Immature natural killer cell (primary cell): ENCODE measurements around the gene STARD9. TPM values are rescaled to one million over a fixed set of nuclear protein-coding genes. Genes with fewer than 3 reads are reported as not detected.

Experiments
- DNase-seq, 3 donors: peaks; one replicate each; pipeline ENCODE4 v3.0.0; 2022; ENCODE audit warnings: mixed read lengths in 1 of 3
- H3K27ac Mint-ChIP-seq, 6 donors: one replicate each; pipeline ENCODE4 v1.8.0; 2020; ENCODE audit warnings: mixed read lengths in 6 of 6, mild to moderate bottlenecking in 5 of 6, inconsistent platforms in 4 of 6, moderate library complexity in 3 of 6
- H3K27me3 Mint-ChIP-seq, 3 donors: one replicate each; pipeline ENCODE4 v1.8.0; 2020 to 2021; ENCODE audit warnings: low read depth in 3 of 3, mild to moderate bottlenecking in 3 of 3, mixed read lengths in 3 of 3, moderate library complexity in 3 of 3, inconsistent platforms in 1 of 3
- H3K36me3 Mint-ChIP-seq, 3 donors: one replicate each; pipeline ENCODE4 v1.8.0; 2020; ENCODE audit warnings: mixed read lengths in 3 of 3, inconsistent platforms in 2 of 3, mild to moderate bottlenecking in 2 of 3
- H3K4me1 Mint-ChIP-seq, 2 donors: one replicate each; pipeline ENCODE4 v1.8.0; 2020; ENCODE audit warnings: inconsistent platforms in 2 of 2, mild to moderate bottlenecking in 2 of 2, mixed read lengths in 2 of 2, moderate library complexity in 1 of 2
- H3K4me3 Mint-ChIP-seq, 5 donors: one replicate each; pipeline ENCODE4 v1.8.0; 2020; ENCODE audit warnings: mild to moderate bottlenecking in 5 of 5, mixed read lengths in 5 of 5, inconsistent platforms in 3 of 5, moderate library complexity in 3 of 5
- H3K9me3 Mint-ChIP-seq, 6 donors: one replicate each; pipeline ENCODE4 v1.8.0; 2020; ENCODE audit warnings: mild to moderate bottlenecking in 6 of 6, mixed read lengths in 6 of 6, inconsistent platforms in 4 of 6, moderate library complexity in 3 of 6
- polyA plus RNA-seq, 3 donors: library from polyadenylated mRNA; unstranded; fragments of 300-500 nt; fragmentation: Illumina TruSeq; gene quantifications; one replicate each; pipeline ENCODE4 v1.2.3, GENCODE V29; 2021

Gene STARD9
- polyA plus RNA-seq, 3 donors from 2014 or later = 1.1 to 2.3 TPM; not detected in 1

DNA sequence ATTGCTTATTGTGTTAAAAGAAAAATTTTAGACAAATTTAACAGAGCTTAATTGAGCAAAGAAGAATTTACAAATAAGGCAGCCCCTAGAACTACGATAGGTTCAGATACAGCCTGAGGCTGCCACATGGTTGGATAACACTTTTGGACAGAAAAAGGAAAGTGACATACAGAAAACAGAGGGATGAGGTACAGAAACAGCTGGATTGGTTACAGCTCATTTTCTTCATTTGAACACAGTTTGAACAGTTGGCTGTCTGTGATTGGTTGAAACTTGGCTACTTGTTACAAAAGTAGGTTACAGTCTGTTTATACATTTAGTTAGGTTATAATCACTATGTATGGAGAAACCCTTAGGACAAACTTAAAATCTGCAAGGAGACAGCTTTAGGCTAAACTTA lies 46.0 kb downstream of the STARD9 start:
- Mint-ChIP-seq H3K27me3 (peaks cover 0 to 4% (median 0%) of the 10 kb centered on the region in 3 donors), H3K4me3 (no peak overlapping the region), H3K4me1 (peaks cover 8 to 12% of the 10 kb centered on the region in 2 donors), H3K27ac (peak overlapping the region in 1 of 6 donors; percentile 75), H3K36me3 (peaks cover 0 to 5% (median 3%) of the 10 kb centered on the region in 3 donors), H3K9me3 (no peaks in the 10 kb centered on the region)
- DNase-seq = no peak

DNA sequence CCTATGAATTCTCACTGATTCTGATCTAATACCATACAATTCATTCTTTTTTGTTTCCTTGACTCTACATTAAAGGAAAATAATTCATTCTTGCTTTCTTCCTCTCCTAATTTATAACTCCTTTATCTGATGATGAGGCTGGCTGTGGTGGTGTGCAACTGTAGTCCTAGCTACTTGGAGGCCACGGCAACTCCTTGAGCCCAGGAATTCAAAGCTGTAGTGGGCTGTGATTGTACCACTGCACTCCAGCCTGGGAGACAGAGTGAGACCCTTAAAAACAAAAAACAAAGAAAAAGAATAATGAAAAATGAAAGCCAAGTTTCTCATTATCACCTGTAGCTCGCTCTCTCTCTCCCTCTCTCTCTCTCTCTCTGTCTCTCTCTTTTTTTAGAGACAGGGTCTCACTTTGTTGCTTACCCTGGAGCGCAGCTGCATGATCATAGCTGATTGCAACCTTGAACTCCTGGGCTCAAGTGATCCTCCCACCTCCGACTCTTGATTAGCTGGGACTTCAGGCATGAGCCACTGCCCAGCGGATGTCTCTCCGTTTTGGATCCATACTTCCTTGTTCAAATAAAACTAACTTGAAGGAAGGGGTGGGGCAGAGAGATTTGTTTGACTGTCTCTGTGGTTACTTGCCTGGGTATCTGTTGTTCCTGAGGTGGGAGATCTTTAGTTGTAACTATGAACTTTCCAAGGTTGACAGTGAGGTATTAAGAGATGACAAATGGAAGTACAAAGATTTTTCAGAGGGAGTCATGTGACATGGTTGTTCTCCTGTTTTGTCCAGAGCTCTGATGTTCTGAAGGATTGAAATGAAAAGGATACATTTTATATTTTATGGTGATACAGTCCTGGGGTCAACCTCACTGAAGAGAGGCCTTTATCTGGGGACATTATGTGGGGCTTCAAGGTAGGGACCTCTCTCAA lies 46.9 kb downstream of the STARD9 start:
- no peak for DNase-seq
- Mint-ChIP-seq H3K4me3 (no peak overlapping the region), H3K4me1 (peaks cover 8 to 12% of the 10 kb centered on the region in 2 donors), H3K9me3 (no peaks in the 10 kb centered on the region), H3K36me3 (peaks cover 0 to 5% (median 3%) of the 10 kb centered on the region in 3 donors), H3K27me3 (peaks cover 0 to 4% (median 0%) of the 10 kb centered on the region in 3 donors), H3K27ac (peak overlapping the region in 1 of 6 donors; percentile 12)

DNA sequence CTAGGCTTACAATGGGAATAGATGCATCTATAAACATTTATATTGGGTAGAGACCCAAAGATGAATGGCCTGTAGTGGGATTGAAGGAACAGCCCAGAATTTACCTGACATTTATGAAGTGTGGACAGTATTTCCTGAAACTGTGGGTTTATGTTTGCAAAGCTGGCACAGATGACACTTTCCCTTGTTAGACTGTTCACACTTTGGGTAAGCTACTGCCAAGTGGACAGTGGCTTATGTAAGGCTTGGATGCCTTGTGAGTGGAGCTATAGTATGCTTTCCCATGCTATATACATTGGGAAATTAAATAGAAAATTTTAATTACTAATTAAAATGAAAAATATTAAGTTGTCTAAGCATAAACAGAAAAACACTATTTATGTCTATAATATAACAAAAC lies 48.5 kb downstream of the STARD9 start:
- Mint-ChIP-seq H3K4me3 (no peak overlapping the region), H3K27me3 (peaks cover 0 to 4% (median 0%) of the 10 kb centered on the region in 3 donors), H3K9me3 (no peaks in the 10 kb centered on the region), H3K4me1 (peaks cover 8 to 17% of the 10 kb centered on the region in 2 donors), H3K27ac (no peak overlapping the region), H3K36me3 (peaks cover 0 to 5% (median 0%) of the 10 kb centered on the region in 3 donors)
- no peak for DNase-seq

DNA sequence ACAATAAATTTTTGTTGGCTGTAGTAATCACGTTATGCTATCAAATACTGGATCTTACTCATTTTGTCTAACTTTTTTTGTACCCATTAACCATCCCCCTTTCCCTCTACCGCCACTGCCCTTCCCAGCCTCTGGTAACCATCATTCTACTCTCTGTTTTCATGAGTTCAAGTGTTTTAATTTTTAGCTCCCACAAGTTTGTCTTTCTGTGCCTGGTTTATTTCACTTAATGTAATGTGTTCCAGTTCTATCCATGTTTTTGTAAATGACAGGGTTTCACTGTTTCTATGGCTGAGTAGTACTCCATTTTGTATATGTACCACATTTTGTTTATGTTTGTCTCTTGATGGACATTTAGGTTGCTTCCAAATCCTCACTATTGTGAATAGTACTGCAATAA lies 52.1 kb downstream of the STARD9 start:
- Mint-ChIP-seq H3K36me3 (peaks cover 0 to 5% (median 4%) of the 10 kb centered on the region in 3 donors), H3K9me3 (no peaks in the 10 kb centered on the region), H3K27ac (peak overlapping the region in 1 of 6 donors; percentile 19), H3K4me3 (no peak overlapping the region), H3K4me1 (peaks cover 0 to 5% of the 10 kb centered on the region in 2 donors), H3K27me3 (peaks cover 0 to 4% (median 0%) of the 10 kb centered on the region in 3 donors)
- no peak for DNase-seq

DNA sequence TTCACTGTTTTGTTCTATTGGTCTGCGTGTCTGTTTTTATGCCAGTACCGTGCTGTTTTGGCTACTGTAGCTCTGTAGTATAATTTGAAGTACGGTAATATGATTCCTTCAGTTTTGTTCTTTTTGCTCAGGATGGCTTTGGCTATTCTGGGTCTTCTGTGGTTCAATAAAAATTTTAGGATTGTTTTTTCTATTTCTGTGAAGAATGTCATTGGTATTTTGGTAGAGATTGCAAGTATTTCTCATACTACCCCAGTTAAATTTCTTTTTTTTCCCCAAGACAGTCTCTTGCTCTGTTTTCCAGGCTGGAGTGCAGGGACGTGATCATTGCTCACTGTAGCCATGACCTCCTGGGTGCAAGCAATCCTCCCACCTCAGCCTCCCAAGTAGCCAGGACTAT lies 53.4 kb downstream of the STARD9 start:
- Mint-ChIP-seq H3K27me3 (peaks cover 0 to 4% (median 0%) of the 10 kb centered on the region in 3 donors), H3K27ac (peak overlapping the region in 1 of 6 donors; percentile 32)

DNA sequence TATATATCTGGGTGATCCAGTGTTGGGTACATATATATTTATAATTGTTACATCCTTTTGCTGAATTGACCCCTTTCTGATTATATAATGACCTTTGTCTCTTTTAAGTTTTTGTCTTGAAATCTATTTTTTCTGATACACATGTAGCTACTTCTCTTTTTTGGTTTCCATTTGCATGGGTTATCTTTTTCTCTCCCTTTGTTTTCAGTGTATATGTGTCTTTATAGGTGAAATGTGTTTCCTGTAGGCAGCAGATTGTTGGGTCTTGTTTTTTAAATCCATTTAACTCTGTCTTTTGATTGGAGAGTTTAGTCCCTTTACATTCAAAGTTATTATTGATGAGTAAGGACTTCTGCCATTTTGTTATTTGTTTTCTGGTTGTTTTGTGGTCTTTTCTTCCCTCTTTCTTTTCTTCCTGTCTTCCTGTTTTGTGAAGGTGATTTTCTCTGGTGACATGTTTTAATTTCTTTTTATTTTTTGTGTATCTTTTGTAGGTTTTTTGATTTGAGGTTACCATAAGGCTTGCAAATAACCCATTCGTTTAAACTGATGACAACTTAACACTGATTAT lies 56.8 kb downstream of the STARD9 start:
- peaks cover 0 to 14% (median 5%) of the 10 kb centered on the region in 3 donors for H3K36me3 Mint-ChIP-seq
- H3K27me3 Mint-ChIP-seq = no peaks in the 10 kb centered on the region
- peak overlapping the region in 1 of 6 donors; percentile 6 for H3K27ac Mint-ChIP-seq
- DNase-seq = no peak
- peaks cover 0 to 5% of the 10 kb centered on the region in 2 donors for H3K4me1 Mint-ChIP-seq
- no peaks in the 10 kb centered on the region for H3K9me3 Mint-ChIP-seq
- no peak overlapping the region for H3K4me3 Mint-ChIP-seq

More for the DNA sequence above, 53.4 kb downstream of the STARD9 start:
- no peaks in the 10 kb centered on the region for H3K9me3 Mint-ChIP-seq
- no peak for DNase-seq
- H3K4me1 Mint-ChIP-seq = peaks cover 0 to 5% of the 10 kb centered on the region in 2 donors
- peaks cover 0 to 7% (median 5%) of the 10 kb centered on the region in 3 donors for H3K36me3 Mint-ChIP-seq
- no peak overlapping the region for H3K4me3 Mint-ChIP-seq

DNA sequence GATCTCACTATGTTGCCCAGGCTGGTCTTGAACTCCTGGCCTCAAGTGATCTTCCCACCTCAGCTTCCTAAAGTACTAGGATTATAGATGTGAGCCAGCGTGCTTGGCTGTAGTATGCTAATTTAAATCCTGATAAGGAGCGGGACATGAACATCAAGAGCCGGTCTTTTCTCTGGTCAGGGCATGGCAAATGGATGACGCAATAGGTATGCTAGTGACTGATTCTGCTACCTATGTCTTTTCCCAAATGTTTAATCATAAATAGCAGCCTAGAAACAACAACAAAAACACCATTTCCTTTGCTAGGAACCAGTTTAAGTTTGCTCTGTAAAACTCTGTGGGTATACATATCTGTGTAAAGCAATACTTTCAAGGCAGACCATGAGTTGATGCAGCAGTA lies 64.7 kb downstream of the STARD9 start:
- H3K36me3 Mint-ChIP-seq = peaks cover 7 to 24% (median 7%) of the 10 kb centered on the region in 3 donors
- no peaks in the 10 kb centered on the region for H3K4me1 Mint-ChIP-seq
- no peak overlapping the region for H3K4me3 Mint-ChIP-seq
- no peak for DNase-seq
- H3K27ac Mint-ChIP-seq = no peak overlapping the region
- H3K27me3 Mint-ChIP-seq = no peaks in the 10 kb centered on the region
- H3K9me3 Mint-ChIP-seq = no peaks in the 10 kb centered on the region

DNA sequence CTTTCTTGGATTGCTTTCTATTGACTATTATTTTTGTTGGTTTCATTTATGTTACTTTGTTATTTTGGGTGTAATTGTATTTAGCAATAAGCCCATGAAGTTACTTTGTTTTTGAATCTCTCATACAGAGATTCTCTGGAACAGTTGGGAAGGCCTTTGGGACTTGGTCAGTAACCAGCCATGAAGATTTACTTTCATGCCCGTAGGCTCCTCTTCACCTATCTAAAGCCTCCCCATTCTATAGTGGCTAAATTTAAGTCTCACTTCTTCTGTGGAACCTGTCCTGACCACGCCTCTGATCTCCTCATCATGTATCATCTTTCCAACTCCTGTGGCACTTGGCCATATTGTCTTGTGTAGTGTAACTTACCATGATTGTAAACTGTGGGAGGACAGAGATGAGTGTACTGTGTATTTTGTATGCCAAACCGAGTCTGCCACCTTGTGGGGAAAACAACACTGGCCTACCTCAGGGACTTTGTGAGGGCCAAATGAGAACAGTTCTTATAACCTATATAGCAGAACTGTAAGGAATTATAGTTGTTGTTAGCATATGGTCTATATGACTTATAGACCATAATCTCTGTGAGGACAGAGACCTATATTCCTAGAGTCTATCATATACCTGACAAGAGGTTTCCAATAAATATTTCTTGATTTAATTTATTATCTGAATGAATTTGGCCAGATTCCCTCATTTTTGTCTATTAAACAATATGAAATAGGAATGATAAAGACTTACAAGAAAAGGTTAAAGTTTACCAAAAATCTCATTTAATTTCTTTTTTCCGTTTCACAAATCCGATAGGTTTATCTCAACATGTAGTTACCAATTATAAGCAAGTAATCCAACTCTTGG lies 75.0 kb downstream of the STARD9 start:
- Mint-ChIP-seq H3K27ac (peak overlapping the region in 2 of 6 donors; percentile 32 to 48), H3K4me1 (peaks cover 13 to 20% of the 10 kb centered on the region in 2 donors), H3K4me3 (no peak overlapping the region), H3K27me3 (peaks cover 0 to 3% (median 0%) of the 10 kb centered on the region in 3 donors), H3K36me3 (peaks cover 4 to 26% (median 4%) of the 10 kb centered on the region in 3 donors), H3K9me3 (no peaks in the 10 kb centered on the region)
- peak; percentile 54 to 61 (median 57) for DNase-seq

DNA sequence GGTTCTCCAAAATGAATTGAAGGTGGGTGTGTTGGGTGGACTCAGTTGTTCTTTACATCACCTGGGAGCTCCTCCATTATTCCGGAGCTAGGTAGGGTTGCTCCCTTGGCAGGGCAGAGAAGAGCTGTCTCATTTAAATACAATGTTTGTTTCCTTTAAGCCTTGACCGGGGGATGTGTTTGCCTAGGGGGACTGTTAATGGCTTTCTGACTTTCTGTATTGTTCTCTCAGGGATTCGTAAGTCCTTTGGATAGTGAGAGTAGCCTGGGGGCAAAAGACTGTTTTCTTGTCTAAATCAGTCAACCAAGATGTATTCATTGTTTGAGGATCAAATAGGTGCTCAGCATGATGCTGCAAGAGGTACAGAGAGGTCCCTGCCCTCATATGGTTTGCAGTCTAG lies 90.4 kb downstream of the STARD9 start:
- no peak for DNase-seq
- Mint-ChIP-seq H3K36me3 (peaks cover 16 to 60% (median 35%) of the 10 kb centered on the region in 3 donors), H3K4me3 (no peak overlapping the region), H3K9me3 (no peaks in the 10 kb centered on the region), H3K27me3 (no peaks in the 10 kb centered on the region), H3K4me1 (no peaks in the 10 kb centered on the region), H3K27ac (no peak overlapping the region)

DNA sequence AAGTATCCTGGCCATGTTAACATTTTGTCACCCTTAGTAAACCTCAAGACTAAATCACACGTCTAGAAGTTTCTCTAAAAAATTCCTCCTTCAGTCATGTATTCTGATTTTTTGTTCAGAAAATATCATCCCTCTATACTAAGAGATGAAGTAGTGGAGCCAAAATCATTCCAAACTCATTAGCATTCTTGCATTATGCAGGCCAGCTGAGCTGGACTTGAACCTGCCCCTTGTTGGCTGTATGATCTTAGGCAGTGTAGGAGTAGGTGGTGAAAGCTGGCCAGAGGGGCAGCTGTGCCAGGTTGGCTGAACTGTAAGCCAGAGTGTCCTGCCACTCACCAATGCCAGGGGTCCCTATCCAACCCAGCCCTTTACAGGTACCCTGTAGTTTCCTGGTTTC lies 92.4 kb downstream of the STARD9 start:
- DNase-seq = no peak
- no peak overlapping the region for H3K4me3 Mint-ChIP-seq

DNA sequence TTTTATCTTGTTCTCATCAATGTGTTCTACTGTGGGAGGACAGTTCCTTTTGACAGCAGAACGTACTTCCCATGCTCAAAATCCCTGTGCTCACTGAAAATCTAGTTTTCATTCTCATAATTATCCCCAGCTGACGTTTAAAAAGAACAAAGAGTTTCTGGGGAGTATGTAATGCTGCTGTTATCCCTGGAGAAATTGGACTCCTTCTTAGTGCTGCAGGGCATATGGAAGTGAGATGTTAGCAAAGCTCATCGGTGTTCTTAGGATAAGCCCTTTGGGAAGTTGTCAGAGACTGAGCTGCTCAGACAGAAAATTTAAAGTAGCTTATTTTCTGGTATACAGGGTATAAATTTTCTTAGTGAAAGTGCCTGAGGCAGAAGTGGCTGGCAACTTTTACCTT lies 95.0 kb downstream of the STARD9 start:
- Mint-ChIP-seq H3K36me3 (peaks cover 22 to 47% (median 37%) of the 10 kb centered on the region in 3 donors), H3K27ac (peak overlapping the region in 1 of 6 donors; percentile 1), H3K9me3 (no peaks in the 10 kb centered on the region), H3K4me1 (no peaks in the 10 kb centered on the region), H3K4me3 (no peak overlapping the region), H3K27me3 (no peaks in the 10 kb centered on the region)
- no peak for DNase-seq

More for the DNA sequence above, 92.4 kb downstream of the STARD9 start:
- Mint-ChIP-seq H3K27ac (no peak overlapping the region), H3K9me3 (no peaks in the 10 kb centered on the region), H3K36me3 (peaks cover 24 to 63% (median 33%) of the 10 kb centered on the region in 3 donors), H3K27me3 (no peaks in the 10 kb centered on the region), H3K4me1 (no peaks in the 10 kb centered on the region)

DNA sequence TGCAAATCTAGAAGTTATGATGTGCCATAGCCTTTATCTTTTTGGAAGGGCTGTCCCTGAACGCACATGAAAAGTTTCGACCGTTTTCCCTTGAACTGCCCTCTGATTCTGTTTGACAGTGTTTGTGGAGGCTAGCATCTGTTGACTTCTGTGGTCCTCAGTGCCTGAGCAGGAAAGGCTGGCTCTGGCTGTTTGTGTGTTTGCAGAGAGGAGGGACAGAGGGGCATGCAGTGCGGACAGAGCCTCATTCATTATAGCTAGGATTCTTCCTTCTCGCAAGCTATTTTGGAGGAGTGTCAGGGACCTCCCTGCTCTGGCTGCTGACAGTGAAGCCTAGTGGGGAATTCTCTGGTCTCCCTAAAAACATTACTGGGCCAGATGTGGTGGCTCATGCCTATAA lies 97.0 kb downstream of the STARD9 start:
- Mint-ChIP-seq H3K4me1 (no peaks in the 10 kb centered on the region), H3K27ac (no peak overlapping the region), H3K4me3 (no peak overlapping the region), H3K36me3 (peaks cover 16 to 49% (median 40%) of the 10 kb centered on the region in 3 donors), H3K9me3 (no peaks in the 10 kb centered on the region), H3K27me3 (no peaks in the 10 kb centered on the region)
- DNase-seq = no peak

DNA sequence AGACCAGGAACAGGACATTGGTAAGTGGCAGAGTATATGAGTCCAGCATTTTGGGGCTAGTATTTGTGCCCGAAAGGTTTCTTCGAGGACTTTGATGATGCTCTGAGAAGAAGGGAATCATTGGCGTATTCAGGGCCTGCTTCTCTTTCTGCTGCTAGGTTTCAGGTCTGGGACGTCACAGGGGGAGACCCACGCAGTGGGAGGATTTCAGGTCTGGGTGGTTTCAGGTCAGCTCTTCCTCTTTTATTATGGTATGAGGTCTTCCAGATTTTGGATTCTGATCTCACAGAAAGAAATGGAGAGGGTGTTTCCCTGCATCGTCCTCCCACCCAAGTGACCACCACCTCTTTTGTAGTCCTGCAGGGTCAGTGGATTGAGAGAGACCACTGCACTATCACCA lies 99.1 kb downstream of the STARD9 start:
- Mint-ChIP-seq H3K9me3 (no peaks in the 10 kb centered on the region), H3K4me3 (no peak overlapping the region), H3K36me3 (peaks cover 11 to 49% (median 34%) of the 10 kb centered on the region in 3 donors), H3K27ac (no peak overlapping the region), H3K27me3 (no peaks in the 10 kb centered on the region), H3K4me1 (no peaks in the 10 kb centered on the region)
- no peak for DNase-seq
